GM23338 (cell line): ENCODE results near the gene PHOX2B. TPM values are rescaled to one million over a fixed set of nuclear protein-coding genes. Genes with fewer than 3 reads are reported as not detected.

ENCODE experiments used
- ATAC-seq: fragments of 200-7000 bp; cut with Tn5 transposase; 3 replicates; pipeline ENCODE4 v1.9.1; 2020
- DNase-seq: peaks from one replicate; pipeline ENCODE4 v3.0.0-alpha.2; 2015; ENCODE audit warnings: low spot score
- H2AFZ ChIP-seq: fragments of 200-600 bp; sonication (generic); 2 replicates; pipeline ENCODE4 v1.8.0; 2016; ENCODE audit warnings: antibody characterized with exemption, mild to moderate bottlenecking, moderate library complexity
- H3F3A ChIP-seq: fragments of 200-600 bp; sonication (generic); replicated peaks from 2 replicates; pipeline ENCODE4 v1.8.0; 2017; ENCODE audit warnings: antibody characterized with exemption, mixed run types, low read depth
- H3K27ac ChIP-seq: fragments of 200-600 bp; sonication (generic); 2 replicates; pipeline ENCODE4 v1.6.1; 2016; ENCODE audit warnings: low read depth
- H3K27me3 ChIP-seq: fragments of 200-600 bp; sonication (generic); 2 replicates; pipeline ENCODE4 v1.8.0; 2016; ENCODE audit warnings: mild to moderate bottlenecking, mixed run types, moderate library complexity; ENCODE audit not compliant: insufficient read depth
- H3K36me3 ChIP-seq: fragments of 200-600 bp; sonication (generic); 2 replicates; pipeline ENCODE4 v1.8.0; 2016; ENCODE audit warnings: mild to moderate bottlenecking; ENCODE audit not compliant: insufficient read depth
- H3K4me1 ChIP-seq: fragments of 200-600 bp; sonication (generic); 2 replicates; pipeline ENCODE4 v1.8.0; 2016; ENCODE audit warnings: mild to moderate bottlenecking, moderate library complexity; ENCODE audit not compliant: insufficient read depth
- H3K4me2 ChIP-seq: fragments of 200-600 bp; sonication (generic); 2 replicates; pipeline ENCODE4 v1.7.1; 2017; ENCODE audit warnings: mixed run types
- H3K4me3 ChIP-seq: fragments of 200-600 bp; sonication (generic); 2 replicates; pipeline ENCODE4 v1.6.1; 2016; ENCODE audit warnings: mixed run types
- H3K79me2 ChIP-seq: fragments of 200-600 bp; sonication (generic); replicated peaks from 2 replicates; pipeline ENCODE4 v1.8.0; 2017; ENCODE audit warnings: mild to moderate bottlenecking; ENCODE audit not compliant: insufficient read depth
- H3K9me2 ChIP-seq: fragments of 200-600 bp; sonication (generic); 2 replicates; pipeline ENCODE4 v1.8.0; 2017; ENCODE audit not compliant: insufficient read depth
- H4K20me1 ChIP-seq: fragments of 200-600 bp; sonication (generic); replicated peaks from 2 replicates; pipeline ENCODE4 v1.8.0; 2017; ENCODE audit warnings: mild to moderate bottlenecking; ENCODE audit not compliant: insufficient read depth
- H3K27ac Mint-ChIP-seq: 2 replicates; pipeline ENCODE4 v1.8.0; 2020; ENCODE audit warnings: inconsistent platforms, mild to moderate bottlenecking, moderate library complexity, mixed read lengths
- H3K27me3 Mint-ChIP-seq: 3 replicates; pipeline ENCODE4 v1.8.0; 2022; ENCODE audit warnings: low read depth, mild to moderate bottlenecking, moderate library complexity, mixed read lengths, inconsistent platforms; ENCODE audit not compliant: insufficient read depth, poor library complexity
- H3K36me3 Mint-ChIP-seq: 3 replicates; pipeline ENCODE4 v1.8.0; 2021; ENCODE audit warnings: low read depth, mild to moderate bottlenecking, inconsistent platforms, moderate library complexity, mixed read lengths
- H3K4me1 Mint-ChIP-seq: 3 replicates; pipeline ENCODE4 v1.8.0; 2020; ENCODE audit warnings: mild to moderate bottlenecking, inconsistent platforms, mixed read lengths
- H3K4me3 Mint-ChIP-seq: 3 replicates; pipeline ENCODE4 v1.8.0; 2021; ENCODE audit warnings: moderate library complexity, mild to moderate bottlenecking, inconsistent platforms, mixed read lengths
- H3K9me3 Mint-ChIP-seq: 3 replicates; pipeline ENCODE4 v1.8.0; 2020; ENCODE audit warnings: moderate library complexity, mild to moderate bottlenecking, inconsistent platforms, mixed read lengths
- CREB1 ChIP-seq: fragments of 250-450 bp; sonication (Bioruptor Pico); IDR thresholded peaks from 2 replicates; pipeline ENCODE4 v1.5.0; 2020; ENCODE audit warnings: low read depth, mild to moderate bottlenecking, moderate library complexity
- ETS1 ChIP-seq: IDR thresholded peaks from 2 replicates; pipeline ENCODE4 v1.6.1; 2016; ENCODE audit warnings: antibody characterized with exemption
- EZH2 ChIP-seq: fragments of 200-600 bp; sonication (generic); IDR thresholded peaks from one replicate; pipeline ENCODE4 v1.8.0; 2017; ENCODE audit warnings: antibody characterized with exemption, mild to moderate bottlenecking, low read depth; ENCODE audit not compliant: unreplicated experiment
- EZH2phosphoT487 ChIP-seq: fragments of 200-600 bp; sonication (generic); IDR thresholded peaks from one replicate; pipeline ENCODE4 v1.8.1; 2018; ENCODE audit warnings: antibody characterized with exemption; ENCODE audit not compliant: unreplicated experiment
- NANOG ChIP-seq: IDR thresholded peaks from 2 replicates; pipeline ENCODE4 v1.6.1; 2016; ENCODE audit warnings: antibody characterized with exemption, borderline replicate concordance
- POLR2AphosphoS5 ChIP-seq: IDR thresholded peaks from 2 replicates; pipeline ENCODE4 v1.6.1; 2016; ENCODE audit warnings: antibody characterized with exemption, low read depth
- REST ChIP-seq: IDR thresholded peaks from one replicate; pipeline ENCODE4 v1.6.1; 2018; ENCODE audit warnings: antibody characterized with exemption; ENCODE audit not compliant: unreplicated experiment
- STAT1 ChIP-seq: IDR thresholded peaks from one replicate; pipeline ENCODE4 v1.6.1; 2016; ENCODE audit warnings: antibody characterized with exemption; ENCODE audit not compliant: unreplicated experiment
- ZNF114 ChIP-seq: fragments of 250-450 bp; sonication (Bioruptor Pico); IDR thresholded peaks from 2 replicates; pipeline ENCODE4 v1.5.0; 2020; ENCODE audit warnings: mild to moderate bottlenecking, moderate library complexity
- ZNF331 ChIP-seq: fragments of 250-450 bp; sonication (Bioruptor Pico); IDR thresholded peaks from 2 replicates; pipeline ENCODE4 v1.5.0; 2020; ENCODE audit warnings: low read depth, mild to moderate bottlenecking, moderate library complexity
- ZNF462 ChIP-seq: fragments of 250-450 bp; sonication (Bioruptor Pico); IDR thresholded peaks from 2 replicates; pipeline ENCODE4 v1.5.0; 2020; ENCODE audit warnings: mild to moderate bottlenecking, moderate library complexity
- polyA plus RNA-seq: library from polyadenylated mRNA; unstranded; fragments of >200 nt; fragmentation: Nextera tagmentation; extraction: Ambion mirVana; gene quantifications from 2 replicates; pipeline ENCODE4 v1.2.1, GENCODE V29; 2016
- total RNA-seq: library from RNA; depleted of rRNA; stranded (reverse); fragments of >200 nt; shearing (Covaris generic); gene quantifications from 2 replicates; pipeline ENCODE4 v1.2.3, GENCODE V29; 2014

PHOX2B gene
- total and polyA plus RNA-seq, 2 experiments from 2014 or later, result not detected

- TF ChIP-seq REST (no peak), STAT1 (no peak), NANOG (no peak), ETS1 (no peak), ZNF114 (CRISPR knock-in tag) (no peak)
Observed at GRCh38 chr4:41734371-41734770, 14.2 kb downstream of the PHOX2B start (continued).

- Mint-ChIP-seq H3K4me3 (no peak overlapping the region), H3K4me1 (peaks cover 2% of the 10 kb centered on the region; the same call in 1 of the 3 replicates), H3K36me3 (no peaks in the 10 kb centered on the region), H3K27me3 (no peaks in the 10 kb centered on the region), H3K9me3 (no peaks in the 10 kb centered on the region), H3K27ac (no peak overlapping the region)
- Histone ChIP-seq H2AFZ (peak overlapping the region; percentile 43; the same call in 1 of the 2 replicates), H3K27ac (no peak overlapping the region), H3K27me3 (peaks cover 19% of the 10 kb centered on the region), H3K4me3 (no peak overlapping the region), H4K20me1 (no peaks in the 10 kb centered on the region), H3F3A (no peaks in the 10 kb centered on the region), H3K4me1 (no peaks in the 10 kb centered on the region), H3K4me2 (no peak overlapping the region), H3K9me2 (peaks cover 5% of the 10 kb centered on the region; the same call in 1 of the 2 replicates), H3K79me2 (no peaks in the 10 kb centered on the region), H3K36me3 (no peaks in the 10 kb centered on the region)
- DNase-seq (no peak), ATAC-seq (no peak)
- TF ChIP-seq EZH2 (no peak), EZH2phosphoT487 (no peak), POLR2AphosphoS5 (no peak), STAT1 (no peak), CREB1 (CRISPR knock-in tag) (no peak), ZNF462 (CRISPR knock-in tag) (no peak), ZNF331 (CRISPR knock-in tag) (no peak)
Observed at GRCh38 chr4:41731569-41732126, 16.9 kb downstream of the PHOX2B start.
